Globus pallidus (tissue), 1 donor: ENCODE data around the gene EFNA3.
A peak's percentile ranks its signal among the peaks of the same experiment; 100 is the strongest.

Experiments used
- DNase-seq: peaks from one replicate; pipeline ENCODE4 v3.0.0-alpha.2; 2015; ENCODE audit warnings: low spot score

EFNA3 gene

GRCh38 chr1:155083865-155084721 lies 5.5 kb downstream of the EFNA3 start:
- no peak for DNase-seq

DNA sequence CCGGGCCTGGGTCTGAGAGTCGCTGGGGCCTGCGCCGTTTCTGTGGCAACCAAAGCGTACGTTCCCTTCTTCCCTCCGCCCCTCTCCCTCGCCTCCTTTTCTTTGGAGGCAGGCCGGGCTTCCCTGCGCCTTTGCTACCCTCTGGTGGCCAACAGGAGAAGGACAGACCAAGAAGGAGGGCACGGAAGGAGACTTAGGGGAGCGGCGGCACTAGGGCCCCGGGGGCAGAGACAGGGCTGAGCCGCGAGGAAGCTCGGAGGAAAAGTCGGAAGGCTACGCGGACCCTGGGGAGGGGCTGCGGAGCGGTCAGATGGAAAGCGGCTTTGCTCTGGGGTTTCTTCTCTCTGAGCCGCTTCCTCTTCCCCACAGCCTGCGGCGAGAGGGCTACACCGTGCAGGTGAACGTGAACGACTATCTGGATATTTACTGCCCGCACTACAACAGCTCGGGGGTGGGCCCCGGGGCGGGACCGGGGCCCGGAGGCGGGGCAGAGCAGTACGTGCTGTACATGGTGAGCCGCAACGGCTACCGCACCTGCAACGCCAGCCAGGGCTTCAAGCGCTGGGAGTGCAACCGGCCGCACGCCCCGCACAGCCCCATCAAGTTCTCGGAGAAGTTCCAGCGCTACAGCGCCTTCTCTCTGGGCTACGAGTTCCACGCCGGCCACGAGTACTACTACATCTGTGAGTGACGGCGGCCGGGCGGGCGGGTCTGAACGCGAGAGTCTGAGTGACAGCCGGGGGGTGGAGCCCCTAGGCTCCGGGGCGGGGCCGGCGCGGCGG lies 6.3 kb downstream of the EFNA3 start:
- DNase-seq, result peak; percentile 95

- DNase-seq, result no peak
These were observed 7.0 kb downstream of the EFNA3 start for GRCh38 chr1:155085504-155086127.

- DNase-seq, result peak; percentile 59
These were observed 7.6 kb downstream of the EFNA3 start for GRCh38 chr1:155086128-155086741.

GRCh38 chr1:155086856-155087535 lies 8.4 kb downstream of the EFNA3 start:
- no peak for DNase-seq

DNA sequence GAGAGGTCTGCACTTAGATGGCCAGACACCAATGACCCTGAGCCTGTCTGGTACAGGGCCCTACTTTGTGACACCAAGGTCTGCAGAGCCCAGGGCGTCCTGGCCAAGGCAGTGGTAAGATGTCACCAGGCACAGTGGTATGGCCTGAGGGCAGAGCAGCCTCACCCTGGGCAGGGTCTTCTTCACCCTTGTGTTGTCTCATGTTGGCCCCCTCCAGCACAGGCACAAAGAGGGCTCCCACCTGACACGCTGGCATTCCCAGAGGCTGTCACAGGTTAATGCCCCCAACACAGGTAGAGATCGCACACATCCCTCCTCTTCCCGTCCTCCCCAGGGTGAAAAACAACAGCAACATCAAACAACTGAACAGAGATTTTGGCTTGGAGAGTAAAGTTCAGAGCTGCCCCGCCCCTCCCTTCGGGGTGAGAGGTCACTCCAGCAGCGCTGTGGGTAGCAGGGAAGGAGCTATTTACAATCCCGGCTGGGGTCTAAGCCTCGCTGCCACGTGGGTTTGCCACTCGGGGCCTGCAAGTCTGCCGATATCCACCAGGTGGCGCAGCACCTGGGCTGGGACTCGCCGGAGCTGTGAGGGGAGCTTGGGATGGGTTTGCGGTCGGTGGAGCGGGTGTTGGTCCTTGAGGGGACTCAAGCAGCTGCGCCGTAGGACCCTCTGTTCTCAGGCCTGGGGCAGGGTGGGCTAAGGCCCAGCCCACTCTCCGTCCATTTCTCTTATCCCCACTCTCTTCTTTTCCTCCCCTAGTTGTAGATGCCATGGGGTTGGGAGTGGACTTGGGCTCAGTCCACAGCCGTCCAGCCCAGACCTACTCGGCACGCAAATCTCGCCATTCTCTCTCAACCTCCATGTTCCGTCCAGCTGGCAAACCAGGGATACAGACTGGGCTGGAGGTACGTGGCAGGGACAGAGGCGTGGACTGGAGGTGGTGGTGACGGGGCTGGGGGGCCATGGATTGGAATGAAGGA lies 12.7 kb downstream of the EFNA3 start:
- peak; percentile 73 for DNase-seq

DNA sequence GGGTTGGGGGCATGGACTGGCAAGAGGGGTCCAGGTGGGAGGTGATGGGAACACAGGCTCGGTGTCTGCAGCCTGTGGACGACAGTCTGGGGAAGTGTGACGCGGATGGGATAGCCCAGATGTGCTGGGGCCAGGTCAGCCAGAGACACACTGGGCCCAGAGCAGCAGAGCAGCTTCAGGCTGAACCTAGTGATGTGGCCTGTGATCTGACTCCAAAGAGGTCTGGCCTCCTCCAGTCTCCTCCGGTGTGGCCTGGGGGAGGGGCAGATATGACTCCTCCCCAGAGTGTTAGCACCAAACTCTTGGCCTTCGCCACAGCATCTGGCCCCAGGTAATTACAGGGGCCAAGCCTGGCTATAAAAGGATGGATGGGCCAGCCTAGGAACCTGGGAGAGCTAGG lies 13.5 kb downstream of the EFNA3 start:
- no peak for DNase-seq

DNA sequence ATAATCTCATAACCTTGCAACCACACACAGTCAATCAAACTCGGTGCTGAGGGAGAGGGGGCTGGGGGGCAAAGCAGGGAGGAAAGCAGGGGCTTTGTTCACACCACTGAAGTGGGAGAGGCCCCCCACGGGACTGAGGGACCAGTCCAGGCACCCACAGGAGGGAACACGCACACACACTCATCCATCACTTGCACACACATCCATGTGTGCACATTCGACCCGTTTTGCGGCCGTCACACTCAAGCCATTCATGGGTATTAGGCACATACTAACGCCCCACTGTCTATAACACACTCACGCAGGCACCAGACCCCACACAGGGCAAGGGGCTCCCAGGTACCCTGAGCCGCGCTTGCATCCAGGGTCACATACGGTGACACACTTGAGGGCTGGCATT lies 14.0 kb downstream of the EFNA3 start:
- no peak for DNase-seq

GRCh38 chr1:155093911-155094621 lies 15.4 kb downstream of the EFNA3 start:
- DNase-seq, result peak; percentile 74

- no peak for DNase-seq
These were observed 15.9 kb downstream of the EFNA3 start for GRCh38 chr1:155094622-155094948.

GRCh38 chr1:155099331-155099730 lies 20.7 kb downstream of the EFNA3 start:
- DNase-seq, result no peak

- DNase-seq, result no peak
These were observed 24.7 kb downstream of the EFNA3 start for GRCh38 chr1:155103325-155103724.

DNA sequence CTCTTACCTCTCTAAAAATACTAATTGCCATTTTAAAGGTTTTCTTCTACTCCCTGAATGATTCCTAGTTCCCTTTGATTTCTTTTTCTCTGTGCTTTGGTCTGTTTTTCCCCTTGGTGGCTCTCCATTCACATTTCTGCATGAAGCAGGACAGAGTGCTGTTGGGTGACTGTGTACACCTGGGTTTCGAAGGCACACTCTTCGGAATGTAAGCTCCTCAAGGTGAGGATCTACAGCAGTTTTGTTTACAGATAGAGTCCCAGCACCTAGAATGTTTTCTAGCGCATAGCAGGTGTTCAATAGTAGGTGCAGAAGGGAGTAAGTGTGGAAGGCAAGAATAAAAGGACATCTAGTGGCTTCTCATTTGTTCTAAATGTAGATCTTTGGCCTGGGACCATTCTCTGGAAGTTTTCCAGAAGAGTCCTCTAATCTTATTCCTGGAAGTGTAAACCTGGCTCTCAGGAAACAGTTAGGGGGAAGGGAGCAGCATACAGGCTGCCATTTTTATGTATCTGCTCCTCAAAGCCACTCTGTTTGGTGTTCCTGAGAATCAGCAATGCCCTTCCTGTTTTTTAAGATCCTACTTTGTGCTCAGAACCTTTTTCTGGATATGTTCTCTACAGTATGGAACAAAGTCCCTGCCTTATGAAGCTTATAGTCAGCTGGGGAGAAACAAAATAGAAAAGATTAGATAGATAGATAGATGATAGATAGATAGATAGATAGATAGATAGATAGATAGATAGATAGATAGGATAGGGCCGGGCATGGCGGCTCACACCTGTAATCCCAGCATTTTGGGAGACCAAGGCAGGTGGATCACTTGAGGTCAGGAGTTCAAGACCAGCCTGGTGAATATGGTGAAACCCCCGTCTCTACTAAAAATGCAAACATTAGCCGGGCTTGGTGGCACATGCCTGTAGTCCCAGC lies 26.2 kb downstream of the EFNA3 start:
- DNase-seq, result no peak

- no peak for DNase-seq
These were observed 27.0 kb downstream of the EFNA3 start for GRCh38 chr1:155105604-155106011.

GRCh38 chr1:155106862-155107261 lies 28.2 kb downstream of the EFNA3 start:
- DNase-seq, result no peak

DNA sequence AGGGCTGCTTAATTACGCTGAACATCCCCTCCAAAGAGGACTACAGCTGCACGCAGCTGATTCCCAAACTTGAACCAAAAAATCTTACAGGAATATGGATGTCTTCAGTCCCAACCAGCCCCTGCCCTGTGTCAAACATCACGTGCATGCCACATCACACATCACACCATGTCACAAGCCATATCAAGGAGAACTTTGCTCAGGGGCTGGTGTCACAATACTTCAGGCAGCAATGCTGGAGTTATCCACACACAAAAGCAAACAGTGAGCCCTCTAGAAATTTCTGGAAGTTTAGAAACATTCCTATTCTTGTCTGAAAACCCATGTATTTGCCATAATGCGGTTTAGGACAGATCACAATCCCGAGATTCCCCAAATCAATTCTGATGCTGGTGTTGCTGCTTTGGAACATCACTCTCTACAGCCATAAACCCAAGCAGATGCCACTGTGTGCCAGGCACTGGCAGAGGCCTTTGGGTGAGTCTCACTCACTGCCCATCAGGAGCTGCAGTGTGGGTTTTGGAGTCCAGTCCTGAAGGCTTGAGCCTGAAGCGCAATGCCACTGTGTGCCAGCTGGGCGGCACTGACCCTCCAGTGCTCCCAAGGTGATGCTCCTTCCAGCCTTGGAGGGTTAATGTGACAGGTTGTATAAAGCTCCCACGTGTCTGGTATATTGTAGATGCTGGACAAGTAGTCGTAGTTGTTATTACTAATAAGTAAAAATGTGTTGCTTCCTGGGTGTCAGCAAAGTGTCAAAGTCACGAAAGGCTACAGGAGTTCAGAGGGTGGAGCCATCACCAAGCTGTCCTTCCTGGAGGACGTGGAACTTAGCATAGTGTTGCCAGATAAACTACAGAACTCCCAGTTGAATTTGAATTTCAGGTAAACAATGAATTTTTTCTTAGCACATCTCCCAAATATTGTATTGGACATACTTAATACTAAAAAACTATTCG lies 28.9 kb downstream of the EFNA3 start:
- no peak for DNase-seq

- no peak for DNase-seq
These were observed 29.7 kb downstream of the EFNA3 start for GRCh38 chr1:155108296-155108695.

GRCh38 chr1:155110381-155110780 lies 31.7 kb downstream of the EFNA3 start:
- no peak for DNase-seq
